Heart right ventricle (tissue), 16 donors: ENCODE results near the gene TBX19. TPM values are rescaled to one million over a fixed set of nuclear protein-coding genes. Genes with fewer than 3 reads are reported as not detected.

Experiments
- ATAC-seq, 8 donors: fragments of 200-7000 bp; cut with Tn5 transposase; one replicate each; pipeline ENCODE4 v1.9.1; 2020; ENCODE audit warnings: mild to moderate bottlenecking in 8 of 8, moderate library complexity in 8 of 8, moderate number of reproducible peaks in 1 of 8
- DNase-seq, 2 donors: peaks; one replicate each; pipeline ENCODE4 v3.0.0-alpha.2; 2020
- H3K27ac ChIP-seq, 10 donors: fragments of 200-600 bp; sonication (generic) in 2 of 10; one replicate each; pipeline versions ENCODE4 v1.5.0 to v1.8.0; 2020 to 2022; ENCODE audit warnings: mild to moderate bottlenecking in 3 of 10
- H3K27me3 ChIP-seq, 7 donors: fragments of 200-600 bp; one replicate each; pipeline ENCODE4 v1.8.0; 2021 to 2022; ENCODE audit warnings: mild to moderate bottlenecking in 2 of 7
- H3K36me3 ChIP-seq, 9 donors: fragments of 200-600 bp; sonication (generic) in 1 of 9; one replicate each; pipeline versions ENCODE4 v1.5.0 to v1.8.0; 2020 to 2022; ENCODE audit warnings: mild to moderate bottlenecking in 2 of 9
- H3K4me1 ChIP-seq, 9 donors: fragments of 200-600 bp; sonication (generic) in 1 of 9; one replicate each; pipeline versions ENCODE4 v1.5.0 to v1.8.0; 2020 to 2022; ENCODE audit warnings: mild to moderate bottlenecking in 4 of 9
- H3K4me3 ChIP-seq, 10 donors: fragments of 200-600 bp; sonication (generic) in 2 of 10; one replicate each; pipeline versions ENCODE4 v1.5.0 to v1.8.0; 2020 to 2022; ENCODE audit warnings: mild to moderate bottlenecking in 7 of 10, moderate library complexity in 2 of 10
- H3K9me3 ChIP-seq, 11 donors: fragments of 200-600 bp in 10 of 11; sonication (generic) in 2 of 11; one replicate each; pipeline versions ENCODE4 v1.5.0 to v1.8.0; 2013 to 2022; ENCODE audit warnings: mild to moderate bottlenecking in 2 of 11, control low read depth in 1 of 11, moderate library complexity in 1 of 11
- WGBS, 2 donors: extraction: QIAGEN DNeasy Blood & Tissue Kit; methylation state at CpG; one replicate each; pipeline ENCODE4 v1.1.7; 2013; ENCODE audit warnings: inconsistent platforms in 1 of 2; 5-methylcytosine and 5-hydroxymethylcytosine counted together
- intact Hi-C, 10 donors: fragments of 100-400 bp; cut with DNase I; formaldehyde crosslinking; loops; one replicate each; pipeline versions ENCODE4 v1.11.1 to v1.14.2; 2022
- polyA plus RNA-seq, 2 donors: library from polyadenylated mRNA; stranded (reverse); fragments of 200-250 nt; gene quantifications; one replicate each; pipeline ENCODE4 v1.2.3, GENCODE V29; 2013
- total RNA-seq, 10 donors: library from RNA; stranded (reverse); fragmentation: NEBNext Ultra II Directional in 3 of 10; extraction: Animal tissue kit (Norgen Biotek cat#: 25700) in 3 of 10; gene quantifications; one replicate each; pipeline versions ENCODE4 v1.2.1 to v1.2.4, GENCODE V29; 2021 to 2023
- TF ChIP-seq, protein P1 (sequence below), 9 donors: fragments of 200-600 bp; sonication (generic) in 2 of 9; IDR thresholded peaks; one replicate each; pipeline versions ENCODE4 v1.5.0 to v1.8.0; 2021 to 2022; ENCODE audit warnings: antibody characterized with exemption in 9 of 9, mild to moderate bottlenecking in 5 of 9, moderate library complexity in 1 of 9
- donor health status: Arrhythmogenic right ventricular cardiomyopathy.
- donor health status: ischemic (EF 13 %, LVEDD 7.1; RV severe dilation, severe dysfunction).
- donor health status: healthy with polysubstance abuse.
- donor health status: DM: no; HTN: yes; CAD: no.
- donor health status: DM: no; HTN: no; CAD: no.
- donor health status: ischemic (EF 25% LVEDD 6.9; RV normal size, moderate dysfunction).
- donor health status: ischemic (EF 25% LVEDD 5.7; RV mildly dilated, moderate dysfunction).
- donor health status: healthy.
- donor health status: DM: yes; HTN: yes; CAD: no.
- donor health status: Ischemic cardiomyopathy.
- donor health status: ischemic (EF 35%, LVEDD 5.7; RV mildly dilated, moderate dysfunction).
- donor health status: nonischemic (EF 11% LVEDD 7.7; RV severe dilation, severe dysfunction).
- donor health status: DM: yes; HTN: yes; CAD: no.
- donor health status: PGD.
- donor health status: ischemic (EF 29% LVEDD 5.4; RV normal size, mild dysfunction).
- donor health status: nonischemic (EF 23%, LVEDD 6.1; RV moderate dilation, normal function).

TBX19 gene
- total and polyA plus RNA-seq, 12 donors: 0.21 to 0.59 (median 0.39) TPM

DNA sequence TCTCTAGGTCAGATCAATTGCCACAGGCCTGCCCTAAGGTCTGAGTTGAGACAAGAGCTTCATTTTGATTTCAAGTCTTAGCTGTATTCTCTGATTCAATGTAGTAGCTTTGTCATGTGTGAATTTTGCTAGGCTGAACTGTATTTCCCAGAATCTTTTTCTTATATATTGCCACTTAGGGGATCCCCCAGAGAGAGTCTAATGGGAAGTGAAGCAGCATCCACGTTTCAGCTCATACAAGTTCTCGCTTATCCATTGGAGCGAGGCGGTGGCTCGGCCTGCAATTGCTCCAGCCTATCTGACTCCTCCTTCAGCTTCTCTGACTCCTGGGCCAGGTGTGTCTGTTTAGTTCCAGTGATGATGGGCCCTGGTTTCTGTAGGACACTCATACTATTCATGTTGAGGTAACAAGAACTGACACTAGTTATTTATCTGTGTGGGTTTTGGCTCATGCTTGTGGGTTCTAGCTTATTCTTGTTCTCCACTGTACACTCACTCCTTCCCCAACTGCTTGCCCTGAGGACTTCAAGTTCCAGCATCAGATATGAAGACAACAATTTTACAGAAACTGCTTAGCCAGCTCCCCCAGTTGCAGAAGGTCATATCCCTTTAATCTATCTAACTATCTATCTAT is 48.2 kb downstream of the TBX19 start:
- Histone ChIP-seq H3K27ac (no peak overlapping the region), H3K36me3 (no peaks in the 10 kb centered on the region), H3K4me3 (no peak overlapping the region), H3K9me3 (peaks cover 0 to 4% (median 0%) of the 10 kb centered on the region in 11 donors), H3K27me3 (no peaks in the 10 kb centered on the region), H3K4me1 (no peaks in the 10 kb centered on the region)
- DNase-seq (no peak), ATAC-seq (no peak)
- TF ChIP-seq, protein P1, sequence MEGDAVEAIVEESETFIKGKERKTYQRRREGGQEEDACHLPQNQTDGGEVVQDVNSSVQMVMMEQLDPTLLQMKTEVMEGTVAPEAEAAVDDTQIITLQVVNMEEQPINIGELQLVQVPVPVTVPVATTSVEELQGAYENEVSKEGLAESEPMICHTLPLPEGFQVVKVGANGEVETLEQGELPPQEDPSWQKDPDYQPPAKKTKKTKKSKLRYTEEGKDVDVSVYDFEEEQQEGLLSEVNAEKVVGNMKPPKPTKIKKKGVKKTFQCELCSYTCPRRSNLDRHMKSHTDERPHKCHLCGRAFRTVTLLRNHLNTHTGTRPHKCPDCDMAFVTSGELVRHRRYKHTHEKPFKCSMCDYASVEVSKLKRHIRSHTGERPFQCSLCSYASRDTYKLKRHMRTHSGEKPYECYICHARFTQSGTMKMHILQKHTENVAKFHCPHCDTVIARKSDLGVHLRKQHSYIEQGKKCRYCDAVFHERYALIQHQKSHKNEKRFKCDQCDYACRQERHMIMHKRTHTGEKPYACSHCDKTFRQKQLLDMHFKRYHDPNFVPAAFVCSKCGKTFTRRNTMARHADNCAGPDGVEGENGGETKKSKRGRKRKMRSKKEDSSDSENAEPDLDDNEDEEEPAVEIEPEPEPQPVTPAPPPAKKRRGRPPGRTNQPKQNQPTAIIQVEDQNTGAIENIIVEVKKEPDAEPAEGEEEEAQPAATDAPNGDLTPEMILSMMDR (IDR thresholded peaks at IDR 0.05): no peak
- intact Hi-C loops: loop anchor here in 2 of 10 donors (10.0 kb wide), 2 partner anchors 234 to 244 kb away; no protein-coding TSS in a partner anchor
- 90% methylated on average over 5 of the region's 5 CpGs for WGBS, 2 donors

DNA sequence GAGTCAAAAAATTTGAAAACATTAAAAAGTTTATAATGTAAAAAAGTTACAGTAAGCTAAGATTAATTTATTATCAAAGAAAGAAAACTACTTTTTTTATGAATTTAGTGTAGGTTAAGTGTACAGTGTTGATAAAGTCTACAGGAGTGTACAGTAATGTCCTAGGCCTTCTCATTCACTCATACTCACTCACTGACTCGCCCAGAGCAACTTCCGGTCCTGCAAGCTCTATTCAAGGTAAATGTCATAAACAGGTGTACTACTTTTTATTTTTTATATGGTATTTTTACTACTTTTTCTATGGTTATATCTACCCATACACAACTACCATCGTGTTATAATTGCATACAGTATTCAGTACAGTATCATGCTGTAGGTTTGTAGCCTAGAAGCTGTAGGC is 49.6 kb downstream of the TBX19 start:
- Histone ChIP-seq H3K27ac (no peak overlapping the region), H3K27me3 (no peaks in the 10 kb centered on the region), H3K9me3 (no peaks in the 10 kb centered on the region), H3K4me1 (no peaks in the 10 kb centered on the region), H3K36me3 (no peaks in the 10 kb centered on the region), H3K4me3 (no peak overlapping the region)
- ATAC-seq (no peak), DNase-seq (no peak)
- intact Hi-C loops: loop anchor here in 1 of 10 donors (10.0 kb wide), 1 partner anchor 1015 kb away; no protein-coding TSS in a partner anchor
- TF ChIP-seq, protein P1 (IDR thresholded peaks at IDR 0.05): no peak
- 93 to 94% methylated on average over 3 of the region's 3 CpGs for WGBS, 2 donors

DNA sequence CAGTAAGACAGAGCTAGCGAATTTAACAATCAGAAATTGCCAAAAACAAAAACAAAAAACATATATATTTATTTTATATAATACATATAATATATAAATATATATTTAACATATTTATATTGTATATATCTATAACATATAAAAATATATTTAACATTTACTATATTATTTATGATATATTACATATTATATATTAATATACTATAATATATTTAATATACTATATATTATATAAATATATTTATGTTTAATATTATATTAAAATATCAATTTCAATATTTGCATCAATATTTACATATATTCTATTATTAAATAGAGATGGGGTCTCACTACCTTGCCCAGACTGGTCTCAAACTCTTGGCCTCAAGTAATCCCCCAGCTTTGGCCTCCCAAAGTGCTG is 50.9 kb downstream of the TBX19 start:
- 96 to 99% methylated on average over 1 of the region's 1 CpG for WGBS, 2 donors
- intact Hi-C loops: loop anchor here in 1 of 10 donors (10.0 kb wide), 1 partner anchor 1013 kb away; no protein-coding TSS in a partner anchor
- DNase-seq: no peak
- TF ChIP-seq, protein P1 (IDR thresholded peaks at IDR 0.05): no peak
- no peaks in the 10 kb centered on the region for H3K36me3 ChIP-seq
- H3K9me3 ChIP-seq: no peaks in the 10 kb centered on the region
- no peaks in the 10 kb centered on the region for H3K27me3 ChIP-seq
- no peak for ATAC-seq
- H3K27ac ChIP-seq: no peak overlapping the region
- no peaks in the 10 kb centered on the region for H3K4me1 ChIP-seq
- H3K4me3 ChIP-seq: no peak overlapping the region

DNA sequence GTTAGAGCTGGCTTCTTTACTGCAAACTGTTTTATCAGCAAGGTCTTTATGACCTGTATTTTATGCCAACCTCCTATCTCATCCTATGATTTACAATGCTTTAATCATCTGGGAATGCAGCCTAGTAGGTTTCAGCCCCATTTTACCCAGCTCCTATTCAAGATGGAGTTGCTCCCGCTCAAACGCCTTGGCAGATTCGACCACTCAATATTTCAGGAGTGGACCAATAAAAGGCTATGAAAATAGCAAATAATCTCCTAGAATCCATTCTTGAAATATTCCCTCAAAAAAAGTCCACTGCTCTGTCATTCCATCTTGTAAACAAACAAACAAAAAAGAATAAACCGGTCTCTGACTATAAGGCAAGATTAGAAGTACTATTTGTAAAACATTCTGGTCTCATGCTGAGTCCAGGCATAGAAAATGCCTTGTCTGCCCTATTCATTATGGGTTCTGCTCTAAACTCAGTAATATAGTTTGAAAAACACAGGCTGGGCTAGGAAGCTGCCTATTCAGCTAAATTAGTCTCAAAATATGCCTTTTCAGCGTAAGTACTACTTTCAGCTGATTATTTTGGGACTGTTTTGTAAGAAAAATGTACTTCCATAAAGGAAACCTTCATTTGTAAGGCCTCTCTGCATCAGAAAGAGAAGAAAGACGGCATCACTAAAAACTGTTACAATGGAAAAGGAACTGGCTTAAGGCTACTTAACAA is 53.0 kb downstream of the TBX19 start:
- H3K36me3 ChIP-seq: no peaks in the 10 kb centered on the region
- no peak overlapping the region for H3K27ac ChIP-seq
- H3K4me3 ChIP-seq: no peak overlapping the region
- ATAC-seq (no peak), DNase-seq (no peak)
- intact Hi-C loops: loop anchor here in 1 of 10 donors (10.0 kb wide), 1 partner anchor 1011 kb away; no protein-coding TSS in a partner anchor
- no peaks in the 10 kb centered on the region for H3K4me1 ChIP-seq
- TF ChIP-seq, protein P1 (IDR thresholded peaks at IDR 0.05): no peak
- 61 to 77% methylated on average over 6 of the region's 6 CpGs for WGBS, 2 donors
- H3K9me3 ChIP-seq: no peaks in the 10 kb centered on the region
- no peaks in the 10 kb centered on the region for H3K27me3 ChIP-seq
